ENCODE data around the gene SLC27A5.

Gene SLC27A5

GRCh38 chr19:58558623-58559274, 47.0 kb upstream of the SLC27A5 start:
- TF ChIP-seq, protein P1, sequence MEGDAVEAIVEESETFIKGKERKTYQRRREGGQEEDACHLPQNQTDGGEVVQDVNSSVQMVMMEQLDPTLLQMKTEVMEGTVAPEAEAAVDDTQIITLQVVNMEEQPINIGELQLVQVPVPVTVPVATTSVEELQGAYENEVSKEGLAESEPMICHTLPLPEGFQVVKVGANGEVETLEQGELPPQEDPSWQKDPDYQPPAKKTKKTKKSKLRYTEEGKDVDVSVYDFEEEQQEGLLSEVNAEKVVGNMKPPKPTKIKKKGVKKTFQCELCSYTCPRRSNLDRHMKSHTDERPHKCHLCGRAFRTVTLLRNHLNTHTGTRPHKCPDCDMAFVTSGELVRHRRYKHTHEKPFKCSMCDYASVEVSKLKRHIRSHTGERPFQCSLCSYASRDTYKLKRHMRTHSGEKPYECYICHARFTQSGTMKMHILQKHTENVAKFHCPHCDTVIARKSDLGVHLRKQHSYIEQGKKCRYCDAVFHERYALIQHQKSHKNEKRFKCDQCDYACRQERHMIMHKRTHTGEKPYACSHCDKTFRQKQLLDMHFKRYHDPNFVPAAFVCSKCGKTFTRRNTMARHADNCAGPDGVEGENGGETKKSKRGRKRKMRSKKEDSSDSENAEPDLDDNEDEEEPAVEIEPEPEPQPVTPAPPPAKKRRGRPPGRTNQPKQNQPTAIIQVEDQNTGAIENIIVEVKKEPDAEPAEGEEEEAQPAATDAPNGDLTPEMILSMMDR (IDR thresholded peaks at IDR 0.05): no peak
- peaks cover 14% of the 10 kb centered on the region for H3K36me3 Mint-ChIP-seq (ENCODE audit: low read depth)
- peak; percentile 100 for DNase-seq
- peak overlapping the region; percentile 99 for H3K4me3 Mint-ChIP-seq
- no peaks in the 10 kb centered on the region for H3K9me3 Mint-ChIP-seq
- peaks cover 65% of the 10 kb centered on the region for H3K4me1 Mint-ChIP-seq
- peak overlapping the region; percentile 100 for H3K27ac Mint-ChIP-seq
- H3K27me3 Mint-ChIP-seq (ENCODE audit: low read depth, poor library complexity): peaks cover 8% of the 10 kb centered on the region

GRCh38 chr19:58558066-58558622, 46.4 kb upstream of the SLC27A5 start, which contains the start of gene UBE2M:
Gene UBE2M, minus strand, starts transcription at chr19:58558611. Its CDS starts 230 bp downstream, at chr19:58558381.
- Mint-ChIP-seq H3K27me3 (ENCODE audit: low read depth, poor library complexity) (peaks cover 7% of the 10 kb centered on the region), H3K4me3 (peak within 1 kb of the TSS; percentile 99), H3K27ac (peak within 1 kb of the TSS; percentile 100), H3K36me3 (ENCODE audit: low read depth) (peaks cover 13% of the 10 kb centered on the region), H3K9me3 (no peaks in the 10 kb centered on the region), H3K4me1 (peaks cover 64% of the 10 kb centered on the region)
- TF ChIP-seq, protein P1 (IDR thresholded peaks at IDR 0.05): no peak
- DNase-seq: peak; percentile 79

GRCh38 chr19:58557221-58558065, 45.7 kb upstream of the SLC27A5 start:
- Mint-ChIP-seq H3K36me3 (ENCODE audit: low read depth) (peaks cover 19% of the 10 kb centered on the region), H3K27ac (peak overlapping the region; percentile 99), H3K9me3 (no peaks in the 10 kb centered on the region), H3K27me3 (ENCODE audit: low read depth, poor library complexity) (peaks cover 7% of the 10 kb centered on the region), H3K4me1 (peaks cover 70% of the 10 kb centered on the region), H3K4me3 (peak overlapping the region; percentile 99)
- DNase-seq: no peak
- TF ChIP-seq, protein P1 (IDR thresholded peaks at IDR 0.05): no peak

DNA sequence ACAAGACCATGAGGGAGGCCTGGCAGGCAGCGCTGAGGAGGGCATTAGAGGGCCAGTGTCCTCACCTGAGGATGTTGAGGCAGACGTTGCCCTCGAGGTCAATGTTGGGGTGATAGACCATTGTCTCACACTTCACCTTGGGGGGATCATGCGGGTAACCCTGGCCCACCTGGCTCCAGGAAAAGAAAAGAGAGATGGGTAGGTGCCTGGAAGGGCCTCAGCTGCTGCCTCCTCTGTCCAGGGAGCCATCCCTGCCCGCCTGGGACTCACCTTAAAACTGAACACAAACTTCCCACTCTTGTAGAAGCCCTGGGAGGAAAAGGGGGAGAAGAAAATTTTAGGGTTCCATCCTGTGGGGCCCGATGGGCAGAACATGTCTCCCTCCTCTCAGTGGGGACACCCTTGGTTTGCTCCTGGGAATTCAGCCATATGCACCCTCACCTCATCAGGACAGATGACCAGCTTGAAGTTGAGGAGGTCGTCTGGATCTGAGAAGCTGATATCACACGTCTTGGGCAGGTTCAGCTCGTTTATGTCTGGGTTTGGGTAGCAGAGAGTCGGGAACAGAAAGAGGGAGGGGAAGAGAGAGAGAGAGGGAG, 44.9 kb upstream of the SLC27A5 start:
- Mint-ChIP-seq H3K4me1 (peaks cover 71% of the 10 kb centered on the region), H3K27me3 (ENCODE audit: low read depth, poor library complexity) (peaks cover 7% of the 10 kb centered on the region), H3K9me3 (no peaks in the 10 kb centered on the region), H3K36me3 (ENCODE audit: low read depth) (peaks cover 26% of the 10 kb centered on the region), H3K4me3 (peak overlapping the region; percentile 99), H3K27ac (peak overlapping the region; percentile 99)
- no peak for DNase-seq
- TF ChIP-seq, protein P1 (IDR thresholded peaks at IDR 0.05): no peak

- Mint-ChIP-seq H3K9me3 (no peaks in the 10 kb centered on the region), H3K4me1 (peaks cover 66% of the 10 kb centered on the region), H3K27me3 (ENCODE audit: low read depth, poor library complexity) (peaks cover 7% of the 10 kb centered on the region), H3K36me3 (ENCODE audit: low read depth) (peaks cover 28% of the 10 kb centered on the region), H3K4me3 (peak overlapping the region; percentile 99), H3K27ac (peak overlapping the region; percentile 99)
- TF ChIP-seq, protein P1 (IDR thresholded peaks at IDR 0.05): no peak
- DNase-seq: no peak
These were observed 44.3 kb upstream of the SLC27A5 start for GRCh38 chr19:58555920-58556621.
